HG02840 (cell line): ENCODE measurements around the gene VIPR2.
"Not testable (repeated sequence)": the region's sequence is repeated elsewhere in the genome, so short reads cannot be mapped to it uniquely, and the experiment has no call there.

Source experiments
- ATAC-seq: cut with Tn5 transposase; IDR thresholded peaks from one replicate; pipeline ENCODE4 v1.9.1; 2021; ENCODE audit warnings: mild to moderate bottlenecking, moderate library complexity, moderate number of reproducible peaks; ENCODE audit not compliant: unreplicated experiment, low FRiP score

The VIPR2 gene

GRCh38 chr7:159094023-159094740 lies 50.5 kb downstream of the VIPR2 start:
- ATAC-seq: no peak

- ATAC-seq: no peak
Measured at GRCh38 chr7:159093351-159093971, 51.2 kb downstream of the VIPR2 start.

GRCh38 chr7:159092701-159093121 lies 52.0 kb downstream of the VIPR2 start:
- no peak for ATAC-seq

- no peak for ATAC-seq
Measured at GRCh38 chr7:159091480-159092475, 52.9 kb downstream of the VIPR2 start.

- no peak for ATAC-seq
Measured at GRCh38 chr7:159091041-159091440, 53.6 kb downstream of the VIPR2 start.

- no peak for ATAC-seq
Measured at GRCh38 chr7:159088016-159088865, 56.4 kb downstream of the VIPR2 start.

- no peak for ATAC-seq
Measured at GRCh38 chr7:159086301-159086925, 58.3 kb downstream of the VIPR2 start.

- ATAC-seq: no peak
Measured at GRCh38 chr7:159084069-159084801, 60.4 kb downstream of the VIPR2 start.

GRCh38 chr7:159083698-159084068 lies 61.0 kb downstream of the VIPR2 start:
- no peak for ATAC-seq

- ATAC-seq: no peak
Measured at GRCh38 chr7:159083001-159083697, 61.5 kb downstream of the VIPR2 start.

GRCh38 chr7:159082075-159082474 lies 62.6 kb downstream of the VIPR2 start:
- ATAC-seq: not testable (repeated sequence)

GRCh38 chr7:159078911-159079270 lies 65.8 kb downstream of the VIPR2 start:
- no peak for ATAC-seq

GRCh38 chr7:159078193-159078910 lies 66.3 kb downstream of the VIPR2 start:
- no peak for ATAC-seq

- ATAC-seq: no peak
Measured at GRCh38 chr7:159076333-159076732, 68.3 kb downstream of the VIPR2 start.

- no peak for ATAC-seq
Measured at GRCh38 chr7:159075563-159076238, 69.0 kb downstream of the VIPR2 start.

- ATAC-seq: no peak
Measured at GRCh38 chr7:159071260-159071659, 73.4 kb downstream of the VIPR2 start.

GRCh38 chr7:159070431-159071148 lies 74.1 kb downstream of the VIPR2 start:
- no peak for ATAC-seq
